ENCODE data around the gene IDH1.

- no peak for TF ChIP-seq CTCF (conservative IDR thresholded peaks at IDR 0.05)
- no peak for TF ChIP-seq ZFX (IDR thresholded peaks at IDR 0.05)
Measured at GRCh38 chr2:208268156-208268952, 13.5 kb upstream of the IDH1 start.
